Esophagus squamous epithelium (tissue), 4 donors: ENCODE results near the gene CTNNBIP1.

Experiments used
- CTCF ChIP-seq, 6 experiments: fragments of 450-650 bp in 4 of 6; fragments of 200-600 bp in 2 of 6; sonication (generic) in 2 of 6; IDR thresholded peaks; one replicate each; pipeline ENCODE4 v1.5.1; 2016 to 2019; ENCODE audit warnings: antibody characterized with exemption in 6 of 6, mild to moderate bottlenecking in 4 of 6, moderate library complexity in 4 of 6
- POLR2A ChIP-seq, 4 donors: fragments of 450-650 bp; IDR thresholded peaks; one replicate each; pipeline ENCODE4 v1.6.1; 2017; ENCODE audit warnings: antibody characterized with exemption in 4 of 4, mild to moderate bottlenecking in 4 of 4, moderate library complexity in 3 of 4

GRCh38 chr1:9873385-9873784 is 36.7 kb downstream of the CTNNBIP1 start:
- no peak for TF ChIP-seq POLR2A (IDR thresholded peaks at IDR 0.05)
- no peak for TF ChIP-seq CTCF (IDR thresholded peaks at IDR 0.05)
